ENCODE data around the gene SMAD7. TPM values are rescaled to one million over a fixed set of nuclear protein-coding genes. Genes with fewer than 3 reads are reported as not detected.

The SMAD7 gene
- total RNA-seq, 1 donor from 2014 or later: 20.9 TPM

DNA sequence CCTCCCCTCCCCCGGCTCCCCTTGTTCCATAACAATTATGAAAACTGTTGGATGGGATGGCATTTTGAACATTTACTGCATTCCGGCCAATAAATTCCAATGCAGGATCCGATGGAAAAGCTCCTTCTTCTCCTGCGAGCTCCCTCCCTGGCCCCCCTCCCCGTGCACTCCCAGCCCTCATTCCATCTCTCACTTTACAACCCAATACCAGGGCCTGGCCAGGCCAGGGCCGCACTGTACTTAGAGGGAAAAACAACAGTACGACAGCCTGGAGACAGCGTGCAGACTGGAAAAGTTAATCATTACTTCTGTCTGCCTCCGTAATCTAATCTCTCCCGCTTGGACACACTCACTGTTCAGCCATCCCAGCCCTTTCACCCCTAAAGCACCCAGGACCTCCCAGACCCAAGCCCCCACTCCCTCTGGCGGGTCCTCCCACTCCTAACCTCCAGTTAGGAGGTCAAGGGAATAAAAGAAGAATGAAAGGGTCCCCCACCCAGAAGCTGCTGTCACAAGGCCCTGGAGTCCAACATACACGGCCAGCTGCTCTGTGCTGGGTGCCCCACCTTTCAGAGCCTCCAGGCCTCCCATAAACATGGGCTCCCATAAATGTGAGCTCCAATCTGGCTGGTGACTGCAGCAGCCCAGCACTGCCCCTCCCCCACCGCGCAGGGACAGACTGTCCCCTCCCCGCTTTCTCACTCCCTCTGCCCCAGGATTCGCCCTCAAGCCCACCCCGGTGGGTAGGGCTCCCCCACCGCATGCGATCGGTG is 20.6 kb downstream of the SMAD7 start:
- peak; percentile 51 for DNase-seq

DNA sequence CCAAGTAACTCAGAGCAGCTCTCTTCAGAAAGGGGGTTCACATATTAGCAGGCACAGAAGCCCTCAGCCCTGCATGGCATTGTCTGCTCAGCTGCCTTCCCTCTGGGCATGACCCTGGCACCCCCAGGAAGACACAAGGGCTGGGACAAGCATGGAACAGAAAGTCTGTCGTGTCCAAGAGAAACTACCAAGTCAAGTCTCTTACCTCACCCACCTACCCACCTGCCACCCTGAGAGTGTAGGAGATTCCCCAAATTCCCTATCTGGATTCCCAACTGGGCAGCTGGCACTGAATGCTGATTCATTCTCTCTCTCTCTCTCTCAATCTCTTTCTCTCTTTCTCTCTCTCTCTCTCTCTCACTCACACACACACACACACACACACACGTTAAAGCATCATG is 21.6 kb downstream of the SMAD7 start:
- DNase-seq: no peak

DNA sequence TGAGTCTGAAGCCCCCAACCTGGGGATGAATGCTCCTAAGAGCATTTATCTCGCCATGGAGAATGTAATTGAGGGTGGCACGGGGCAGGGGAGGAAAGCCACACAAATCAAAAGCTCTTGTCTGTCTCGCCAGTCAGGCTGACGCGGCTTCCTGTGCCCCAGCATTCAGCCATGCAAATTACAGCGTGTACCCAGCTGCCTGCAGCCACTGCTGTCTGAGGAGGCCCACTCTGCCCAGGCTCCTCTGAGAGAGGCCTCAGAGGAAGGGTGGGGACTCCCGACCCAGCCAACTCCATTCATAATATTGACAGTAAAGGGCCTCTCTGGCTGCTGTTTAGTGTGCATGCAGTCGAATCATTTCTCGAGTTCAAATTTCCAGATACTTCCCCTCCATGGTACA is 22.0 kb downstream of the SMAD7 start:
- DNase-seq: peak; percentile 49

DNA sequence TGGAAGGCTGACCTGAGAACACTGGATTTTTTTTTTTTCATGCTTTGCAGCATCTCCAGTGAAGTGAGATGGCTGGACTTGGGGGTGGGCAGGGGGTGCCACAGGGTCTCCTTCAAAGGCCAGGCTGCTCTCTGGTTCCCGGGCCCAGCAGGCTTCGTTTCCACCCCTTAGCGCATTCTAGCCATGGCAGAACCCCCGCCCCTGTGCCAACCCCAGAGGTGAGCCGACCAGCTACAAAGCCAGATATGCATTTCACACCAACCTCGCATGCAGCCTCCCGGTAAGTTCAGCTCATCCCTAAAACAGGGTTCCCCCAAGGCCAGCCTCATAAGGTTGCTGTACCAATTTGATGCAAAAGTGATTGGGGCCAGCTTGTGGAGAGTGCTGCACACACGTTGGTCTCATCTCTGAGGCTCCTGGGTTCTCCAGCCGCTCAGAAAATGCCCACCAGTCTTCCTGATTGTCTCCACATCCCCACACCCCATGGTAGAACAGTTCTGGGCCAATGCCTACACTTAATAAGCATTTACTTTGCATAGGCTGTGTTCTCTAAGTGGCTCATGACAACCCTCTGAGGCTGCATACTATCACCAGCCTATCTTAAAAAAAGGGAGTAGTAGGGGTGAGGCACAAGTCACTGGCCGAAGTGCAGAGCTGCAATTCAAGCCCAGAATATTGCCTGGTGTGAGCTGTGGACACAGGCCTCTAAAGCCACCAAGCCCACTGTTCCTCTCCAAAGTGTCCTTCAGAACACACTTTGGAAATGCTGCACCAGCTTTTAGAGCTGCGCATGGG is 23.3 kb downstream of the SMAD7 start:
- DNase-seq: no peak

DNA sequence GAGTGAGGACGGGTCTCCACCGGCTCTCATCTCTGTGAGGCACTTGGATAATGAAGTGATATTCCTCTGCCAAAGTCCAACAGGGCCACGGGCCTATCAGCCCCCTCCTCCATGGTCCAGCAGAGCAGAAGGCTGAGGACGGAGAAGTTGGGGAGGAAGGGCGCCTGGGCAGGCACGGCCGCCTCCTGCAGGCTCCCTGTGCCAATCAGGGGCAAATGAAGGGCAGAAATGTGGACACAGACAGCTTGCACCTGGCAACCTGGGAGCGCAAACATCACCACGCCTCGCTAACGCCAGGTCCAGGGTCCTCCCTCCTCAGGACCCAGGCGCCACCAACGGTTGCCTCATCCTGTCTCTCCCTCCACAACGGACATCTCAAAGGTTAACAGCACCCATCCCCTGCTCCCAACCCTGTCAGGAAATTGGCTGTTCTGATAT is 24.3 kb downstream of the SMAD7 start:
- no peak for DNase-seq

DNA sequence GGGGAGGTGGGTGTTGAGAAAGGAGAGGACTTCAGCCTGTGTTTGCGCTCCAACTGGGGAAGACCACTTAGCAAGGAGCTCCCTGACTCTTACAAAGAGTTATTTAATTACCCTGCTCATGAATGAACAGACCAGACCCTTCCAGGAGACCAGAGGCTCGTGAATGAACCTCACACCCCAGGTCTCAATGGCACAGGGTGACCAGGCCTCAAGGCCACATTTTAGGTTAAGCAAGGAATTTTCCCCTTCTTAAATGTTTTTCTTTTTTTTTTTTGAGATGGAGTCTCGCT is 25.3 kb downstream of the SMAD7 start:
- no peak for DNase-seq

DNA sequence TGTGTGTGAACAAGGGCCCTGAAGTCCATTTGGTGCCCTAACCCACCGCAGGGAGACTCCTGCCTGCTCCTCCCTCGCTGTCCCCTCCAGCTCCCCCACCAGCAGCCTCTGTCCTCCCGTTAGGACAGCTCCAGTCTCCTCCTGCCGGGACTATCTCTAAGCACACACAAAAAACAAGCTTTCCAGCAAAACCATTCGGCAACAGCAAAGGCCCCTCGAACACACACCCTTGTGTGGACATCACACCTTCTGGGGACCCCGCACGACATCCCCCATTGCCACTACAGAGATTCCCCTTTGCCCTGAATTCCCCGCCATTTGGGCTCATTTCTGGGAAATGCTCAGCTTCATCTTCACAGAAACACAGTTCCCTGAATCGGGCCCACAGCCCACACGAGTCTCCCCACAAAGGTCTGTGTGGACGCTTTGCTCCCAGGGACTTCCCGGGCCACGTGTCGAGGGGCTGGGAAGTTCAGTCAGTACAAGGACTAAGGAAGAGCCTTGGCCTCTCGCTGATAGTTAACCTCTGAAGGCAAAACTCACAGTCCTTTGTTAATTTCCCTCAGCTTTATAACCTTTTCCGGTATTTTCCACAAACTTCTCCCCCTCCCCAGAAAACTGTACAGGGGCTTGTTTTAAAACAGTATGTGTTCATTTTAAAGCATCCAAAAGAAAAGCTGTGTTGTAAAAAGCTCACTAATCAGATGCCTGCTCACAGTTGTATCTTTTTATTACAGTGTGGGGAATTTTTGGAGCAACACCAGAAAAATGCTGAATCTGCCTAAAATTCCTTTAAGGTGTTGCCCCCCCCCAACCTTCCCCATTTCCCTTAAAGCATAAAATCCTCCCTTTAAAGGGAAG is 25.9 kb downstream of the SMAD7 start:
- no peak for DNase-seq

DNA sequence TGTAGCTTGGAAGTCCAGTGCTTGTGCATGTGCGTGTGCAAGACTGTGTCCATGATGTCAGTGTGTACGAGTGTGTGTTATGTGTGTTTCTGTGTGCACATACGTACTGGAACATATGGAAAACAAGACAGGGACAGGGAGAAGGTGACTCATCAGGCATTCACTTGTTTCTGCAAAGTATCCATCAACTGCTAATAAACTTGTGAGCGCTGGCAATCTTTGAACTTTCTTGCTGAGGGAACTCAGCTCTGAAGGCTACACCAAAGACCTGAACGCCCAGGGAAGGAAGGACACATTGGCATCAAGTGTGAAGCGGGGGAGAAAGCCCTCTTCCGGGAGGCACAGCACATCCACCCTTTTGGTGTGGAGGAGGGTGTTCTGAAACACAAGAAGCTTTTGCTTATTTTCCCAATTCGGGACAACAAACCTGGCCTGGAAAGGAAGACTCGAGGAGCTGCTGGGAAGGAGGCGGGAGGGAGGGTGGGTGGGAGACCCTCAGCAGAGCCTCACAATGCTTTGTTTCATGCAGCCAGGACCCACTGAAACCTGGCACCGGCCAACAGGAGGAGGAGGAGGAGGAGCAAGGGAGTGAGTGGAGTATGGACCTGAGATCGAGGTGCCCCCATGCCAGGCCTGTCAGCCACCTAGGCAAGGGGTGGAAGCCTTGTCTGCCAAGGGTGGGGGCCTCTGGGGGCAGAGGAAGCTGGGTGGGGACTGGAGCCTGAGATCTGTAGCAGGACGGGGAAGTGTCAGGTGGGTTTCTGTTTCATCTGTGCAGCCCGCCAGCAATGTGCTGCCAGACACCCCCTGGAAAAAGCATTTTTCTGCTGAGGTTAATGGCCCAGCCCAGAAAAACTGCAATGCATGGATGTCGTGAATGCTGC is 26.8 kb downstream of the SMAD7 start:
- DNase-seq: peak; percentile 20

DNA sequence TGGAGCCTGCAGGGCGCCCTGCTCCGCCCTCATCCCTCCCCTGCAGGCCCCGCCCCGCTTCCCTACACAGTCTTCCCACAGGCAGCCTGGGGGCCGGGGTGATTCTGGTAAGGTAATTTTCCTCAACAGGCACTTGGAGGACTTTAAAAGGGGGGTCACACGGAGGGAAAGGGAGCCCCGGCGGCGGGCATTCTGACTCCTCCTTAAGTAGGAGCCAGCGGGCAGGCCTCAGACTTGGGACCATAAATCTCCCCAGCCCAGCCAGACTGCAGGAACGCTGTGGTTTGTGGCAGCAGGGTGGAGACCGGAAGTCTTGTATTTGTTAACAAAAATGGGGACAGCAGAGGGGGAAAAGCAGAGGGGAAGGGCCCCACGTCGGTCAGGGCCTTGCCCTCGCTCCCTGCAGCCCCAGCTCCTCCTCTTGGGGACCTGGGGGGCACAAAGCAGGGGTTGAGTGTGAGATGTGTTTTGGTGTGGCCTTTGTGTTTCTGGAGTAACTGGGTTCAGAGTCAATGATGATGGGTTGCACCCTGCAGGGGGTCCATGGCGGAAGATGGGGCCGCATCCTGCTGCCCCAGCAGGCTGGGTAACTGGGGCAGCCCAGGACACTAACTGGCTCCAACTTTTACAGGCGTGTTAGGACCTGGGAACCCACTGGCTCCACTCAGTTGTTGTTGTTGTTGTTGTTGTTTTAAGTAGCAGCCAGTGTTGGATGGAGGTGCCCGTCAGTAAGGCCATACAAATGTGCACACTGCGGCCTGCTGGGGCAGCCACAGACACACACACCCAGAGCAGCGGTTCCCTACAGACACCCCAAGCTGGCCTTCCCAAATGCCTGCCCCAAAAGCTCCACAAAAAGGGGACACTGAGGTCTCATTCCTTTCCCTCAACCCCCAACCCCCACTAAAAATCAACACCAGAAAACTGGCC is 27.7 kb downstream of the SMAD7 start:
- DNase-seq: peak; percentile 64

DNA sequence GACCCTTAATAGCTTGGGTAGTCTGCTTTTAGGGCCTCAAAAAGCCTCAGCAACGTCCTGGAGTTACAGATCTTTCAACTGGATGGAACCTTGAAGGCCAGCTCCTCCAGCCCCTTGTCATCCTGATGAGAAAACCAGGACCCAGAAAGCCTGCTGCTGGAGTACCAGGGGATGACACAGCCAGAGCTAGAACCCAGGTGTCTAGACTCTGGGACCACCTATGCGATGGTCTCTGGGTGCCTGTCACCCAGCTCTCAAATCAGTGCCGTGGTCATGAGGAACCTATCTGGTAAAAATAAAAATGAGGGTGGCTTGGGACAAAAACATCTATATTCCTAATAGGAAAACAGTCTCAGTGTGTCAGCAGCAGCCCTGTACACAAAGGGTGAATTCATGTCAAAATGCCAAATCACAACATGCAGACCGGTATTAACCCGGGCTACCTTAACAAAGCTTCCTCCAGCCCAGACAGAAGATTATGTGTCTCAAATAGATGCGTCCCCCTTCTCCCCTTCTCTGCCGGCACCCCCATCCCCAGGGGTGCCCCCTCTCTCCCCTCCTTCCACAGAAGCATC is 28.5 kb downstream of the SMAD7 start:
- DNase-seq: no peak

DNA sequence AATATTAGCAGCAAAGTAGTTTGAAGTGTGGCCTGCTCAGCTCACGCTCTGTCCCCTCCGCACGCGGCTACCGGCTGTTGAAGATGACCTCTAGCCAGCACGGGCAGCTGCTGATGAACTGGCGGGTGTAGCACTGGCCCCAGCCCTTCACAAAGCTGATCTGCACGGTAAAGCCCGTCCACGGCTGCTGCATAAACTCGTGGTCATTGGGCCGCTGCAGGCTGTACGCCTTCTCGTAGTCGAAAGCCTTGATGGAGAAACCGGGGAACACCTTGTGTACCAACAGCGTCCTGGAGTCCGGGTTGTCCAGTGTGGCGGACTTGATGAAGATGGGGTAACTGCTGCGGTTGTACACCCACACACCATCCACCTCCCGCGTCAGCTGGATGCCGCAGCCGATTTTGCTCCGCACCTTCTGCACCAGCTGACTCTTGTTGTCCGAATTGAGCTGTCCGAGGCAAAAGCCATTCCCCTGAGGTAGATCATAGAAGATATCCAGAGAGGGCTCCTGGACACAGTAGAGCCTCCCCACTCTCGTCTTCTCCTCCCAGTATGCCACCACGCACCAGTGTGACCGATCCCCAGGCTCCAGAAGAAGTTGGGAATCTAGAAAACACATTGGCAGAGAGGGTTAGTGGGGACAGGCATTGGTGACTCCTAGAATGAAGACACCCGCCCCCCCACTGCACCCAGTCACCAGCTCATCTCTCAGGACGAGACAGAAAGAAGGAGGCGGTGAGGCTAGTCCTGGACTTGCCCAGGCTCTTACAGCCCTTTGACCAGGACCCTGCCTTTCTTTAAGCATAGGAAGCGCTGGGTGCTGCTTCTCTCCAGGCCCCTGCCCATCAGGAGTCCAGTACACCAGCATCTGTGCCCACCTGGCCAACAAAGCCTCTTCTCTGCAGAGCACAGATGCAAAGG is 29.2 kb downstream of the SMAD7 start:
- DNase-seq: no peak

DNA sequence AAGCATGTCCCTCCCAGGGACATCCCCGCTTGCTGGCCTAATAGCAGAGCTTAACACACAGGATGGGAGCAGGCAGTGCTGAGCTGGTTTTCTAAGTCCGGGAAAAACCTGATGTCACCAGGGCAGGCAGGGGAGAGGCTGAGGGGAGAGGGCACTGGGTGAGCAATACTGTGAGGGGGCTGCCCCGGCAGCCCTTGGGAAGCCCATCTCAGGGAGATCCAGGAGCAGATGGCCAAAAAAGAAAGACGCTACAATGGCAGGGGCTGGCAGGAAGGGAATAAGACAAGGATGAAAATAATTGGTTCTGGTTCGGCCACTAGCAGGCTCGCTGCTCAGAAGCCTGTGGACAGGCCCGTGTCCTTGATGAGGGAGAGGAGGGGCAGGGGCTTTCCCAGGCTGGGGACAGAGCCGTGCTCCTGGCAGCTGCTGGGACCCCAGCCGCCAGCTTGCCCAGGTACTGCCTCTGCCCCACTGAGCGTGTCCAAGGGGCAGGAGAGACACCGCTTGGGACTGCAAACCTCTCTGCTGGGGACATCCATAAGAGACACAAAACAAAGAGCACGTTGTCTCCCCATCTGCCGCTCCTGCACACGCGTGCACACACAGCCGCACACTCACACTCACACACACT is 30.2 kb downstream of the SMAD7 start:
- no peak for DNase-seq

DNA sequence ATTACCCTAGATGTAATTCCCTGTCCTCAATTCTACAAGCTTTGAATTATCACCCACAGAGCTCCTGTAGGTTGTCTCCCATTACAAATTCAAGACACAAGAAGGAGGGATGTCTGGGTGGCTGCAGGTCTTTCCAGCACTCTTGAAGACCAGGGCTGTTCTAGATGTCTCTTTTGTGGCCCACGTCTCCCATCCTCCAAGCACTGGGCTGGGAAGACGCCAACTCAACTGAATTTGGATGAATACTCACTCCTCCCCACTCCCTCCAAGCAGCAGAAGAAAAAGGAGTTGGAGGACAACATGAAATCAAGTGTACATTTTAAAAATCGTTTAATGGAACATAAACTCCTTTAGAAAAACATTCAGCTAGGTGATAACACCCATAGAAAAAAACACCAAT is 31.2 kb downstream of the SMAD7 start:
- no peak for DNase-seq

DNA sequence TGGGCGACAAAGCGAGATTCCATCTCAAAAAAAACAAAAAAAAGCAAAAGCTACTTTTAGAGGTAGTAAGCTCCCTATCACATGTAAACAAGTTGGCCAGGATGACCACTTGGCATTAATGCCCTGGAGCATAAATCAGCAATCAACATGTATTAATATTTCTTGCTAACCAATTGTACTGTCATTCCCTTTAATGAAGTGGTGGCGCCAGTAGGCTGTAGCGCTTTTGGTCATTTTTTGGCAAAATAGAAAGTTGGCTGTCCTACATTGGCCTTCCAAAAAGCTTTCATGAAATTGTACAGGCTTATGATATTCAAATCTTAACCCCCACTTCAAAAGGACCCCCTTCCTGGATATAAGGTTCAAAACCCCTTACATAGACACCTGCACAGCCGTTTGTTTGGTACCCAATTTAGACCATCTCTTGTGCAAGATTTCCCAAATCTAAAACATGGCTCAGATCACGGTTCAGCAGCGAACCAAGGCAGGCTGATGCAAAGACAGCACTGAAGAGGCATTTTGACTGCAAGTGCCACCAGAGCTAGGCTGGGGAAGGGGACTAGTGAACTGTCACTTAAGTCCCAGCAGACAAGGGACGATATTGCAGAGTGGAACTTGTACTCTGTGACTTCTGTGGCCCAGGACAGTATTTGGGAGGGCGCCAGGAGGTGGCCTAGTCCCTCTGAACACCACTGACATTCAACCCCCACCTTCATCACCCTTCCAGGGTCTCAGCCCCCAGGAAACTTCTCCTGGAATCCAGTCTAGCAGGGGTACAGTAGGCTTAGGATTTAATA is 31.9 kb downstream of the SMAD7 start:
- no peak for DNase-seq

DNA sequence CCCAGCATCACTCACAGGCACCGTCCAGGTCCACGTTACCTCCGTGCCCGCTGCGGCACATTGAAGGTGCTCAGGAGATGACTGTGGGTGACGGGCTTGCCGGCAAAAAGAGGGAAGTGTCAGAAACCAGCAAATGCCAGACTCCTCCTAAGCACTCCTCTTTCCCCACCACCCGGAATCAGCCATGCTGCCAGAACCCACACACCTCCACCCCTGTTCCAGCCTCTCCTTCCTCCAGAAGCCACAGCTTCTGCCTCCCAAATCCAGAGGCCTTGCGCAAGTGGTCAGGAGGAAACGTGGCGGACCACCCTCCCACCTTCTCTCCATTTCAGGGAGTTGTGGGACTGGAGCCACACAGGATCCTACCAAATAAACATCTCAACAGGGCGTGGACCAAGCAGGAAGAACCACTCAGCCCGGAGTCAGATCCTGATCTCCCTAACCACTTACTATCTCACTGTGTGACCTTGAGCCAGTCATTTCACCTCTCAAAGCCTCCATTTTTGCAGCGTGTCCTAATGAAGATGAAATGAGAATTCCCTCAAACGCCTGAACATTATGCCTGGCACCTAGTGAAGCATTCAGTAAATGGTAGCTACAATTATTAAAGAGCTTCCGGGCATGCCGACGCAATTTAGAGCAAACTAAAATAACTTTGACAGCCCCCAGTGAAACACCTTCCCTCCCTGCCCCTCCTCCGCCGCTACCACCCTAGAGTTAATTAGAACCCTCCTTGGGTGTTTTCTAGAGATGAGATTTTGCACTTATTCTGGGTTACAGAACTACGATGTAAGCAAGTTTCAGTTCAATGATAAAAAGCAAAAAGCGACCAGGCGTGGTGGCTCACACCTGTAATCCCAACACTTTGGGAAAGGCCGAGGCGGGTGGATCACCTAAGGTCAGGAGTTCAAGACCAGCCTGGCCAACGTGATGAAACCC is 32.9 kb downstream of the SMAD7 start:
- no peak for DNase-seq

DNA sequence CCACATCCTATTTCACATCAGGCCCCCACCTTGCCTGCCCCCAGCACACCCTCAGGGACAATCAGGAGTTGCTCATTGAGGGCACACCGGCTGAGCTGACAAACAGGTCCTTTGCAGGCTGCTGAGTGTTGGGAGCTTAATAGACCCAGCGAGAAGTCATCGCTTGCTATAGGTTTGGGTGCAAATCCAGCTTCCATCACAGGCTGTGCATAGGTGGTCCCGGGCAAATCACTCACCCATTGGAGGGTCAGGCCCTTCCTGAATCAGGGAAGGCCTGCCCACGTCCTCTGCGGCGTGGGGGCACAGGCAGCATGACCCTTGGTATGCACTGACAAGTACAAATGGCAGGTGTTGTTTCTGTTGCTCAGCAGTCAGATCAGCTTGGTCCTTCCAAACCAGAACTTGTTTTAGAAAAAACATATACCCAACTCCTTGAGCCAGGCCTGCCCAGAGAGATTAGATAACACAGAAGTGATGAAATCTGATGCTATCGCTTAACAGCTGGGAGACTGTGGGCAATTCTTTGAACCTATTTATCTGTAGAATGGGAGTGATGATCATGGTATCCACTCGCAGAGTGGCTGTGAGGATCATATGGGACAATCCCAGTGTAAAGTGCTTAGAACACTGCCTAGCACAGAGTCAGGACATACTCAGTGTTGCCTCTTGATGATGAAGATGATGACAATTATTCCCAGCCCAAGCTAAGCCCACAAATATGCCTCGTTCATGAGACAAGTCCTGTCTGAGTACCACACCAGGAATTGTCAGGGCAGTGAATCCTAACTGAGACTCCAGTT is 34.9 kb downstream of the SMAD7 start:
- no peak for DNase-seq
